ENCODE measurements around the gene TGM5.
"Not testable (repeated sequence)": the region's sequence is repeated elsewhere in the genome, so short reads cannot be mapped to it uniquely, and the experiment has no call there.

TGM5 gene

GRCh38 chr15:43242616-43243015 lies 24.1 kb downstream of the TGM5 start:
- DNase-seq = no peak

DNA sequence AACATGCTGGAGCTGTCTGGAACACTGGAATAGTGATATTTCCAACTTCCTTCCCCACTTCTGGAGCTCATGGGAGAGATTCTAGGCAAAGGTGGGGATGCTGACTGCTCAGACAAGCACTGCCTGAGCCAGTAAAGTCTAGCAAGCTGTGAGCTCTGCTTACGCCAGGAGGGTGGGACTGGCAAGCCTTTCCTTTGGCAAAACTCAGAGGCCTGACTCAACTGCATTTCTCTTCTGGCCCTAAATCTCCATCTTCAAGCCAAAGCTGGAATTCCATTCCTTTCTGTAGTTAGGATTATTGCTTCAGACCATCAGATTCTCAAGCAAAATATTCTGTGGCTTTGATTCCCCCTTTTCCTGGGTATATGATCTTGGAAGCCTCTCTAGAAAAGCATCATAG lies 25.6 kb downstream of the TGM5 start:
- DNase-seq = no peak

DNA sequence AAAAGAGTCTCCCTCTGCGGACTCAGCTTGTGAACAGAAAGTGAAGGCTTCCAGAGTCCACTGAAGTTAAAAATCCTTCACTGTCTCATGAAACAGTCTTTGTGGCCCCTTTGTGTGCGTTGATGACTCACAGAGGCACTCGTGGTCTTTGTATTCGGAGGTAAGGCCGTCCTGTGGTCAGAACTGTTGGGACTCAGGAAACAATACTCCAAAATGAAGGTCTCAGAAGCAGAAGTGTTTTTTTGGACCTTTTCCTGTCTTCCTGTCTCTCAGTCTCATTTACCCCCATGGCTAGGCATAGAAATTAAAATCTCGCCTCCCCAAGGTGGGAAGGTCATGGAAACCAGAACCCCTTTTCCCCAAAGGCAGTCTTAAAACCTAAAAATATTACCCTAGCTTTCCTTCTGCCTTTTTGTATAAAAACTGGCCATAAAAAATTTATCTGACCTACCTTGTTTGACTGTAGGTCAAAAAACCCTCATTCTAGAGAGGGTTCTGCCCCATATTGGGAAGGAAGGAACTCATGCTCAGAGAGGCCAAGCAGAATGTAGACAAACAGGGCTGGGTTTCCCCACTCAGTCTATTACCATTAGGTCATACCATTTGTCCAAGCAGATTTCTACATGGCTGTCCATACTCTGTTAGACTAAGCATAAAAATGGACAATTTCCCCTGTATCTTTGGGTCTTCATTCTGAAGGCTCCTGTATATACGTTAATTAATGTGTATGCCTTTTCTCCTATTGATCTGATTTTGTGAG lies 26.8 kb downstream of the TGM5 start:
- DNase-seq = peak; percentile 84

- no peak for DNase-seq
Measured at GRCh38 chr15:43238671-43239131, 28.0 kb downstream of the TGM5 start.

- no peak for DNase-seq
Measured at GRCh38 chr15:43237842-43238470, 28.8 kb downstream of the TGM5 start.

DNA sequence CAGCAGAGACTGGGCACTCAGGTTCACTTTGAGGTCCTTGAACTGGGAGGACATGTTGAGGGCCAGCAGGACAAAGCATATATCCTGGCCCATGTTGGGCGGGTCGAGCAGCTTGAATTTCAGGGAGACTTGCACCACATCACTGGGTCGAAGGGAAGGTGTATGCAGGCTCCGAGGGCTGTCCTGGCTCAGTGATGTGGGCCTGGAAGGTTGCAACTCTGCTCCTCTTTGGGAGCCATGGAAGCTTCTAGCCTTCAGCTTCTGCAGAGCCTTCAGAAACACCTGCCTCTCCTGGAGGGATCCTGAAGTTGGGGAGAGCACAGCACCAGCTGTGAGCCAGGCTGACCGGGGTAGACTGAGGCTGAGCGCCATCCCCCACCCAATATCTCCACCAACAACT lies 31.2 kb downstream of the TGM5 start:
- no peak for DNase-seq

- DNase-seq = no peak
Measured at GRCh38 chr15:43232289-43232874, 34.3 kb downstream of the TGM5 start.

DNA sequence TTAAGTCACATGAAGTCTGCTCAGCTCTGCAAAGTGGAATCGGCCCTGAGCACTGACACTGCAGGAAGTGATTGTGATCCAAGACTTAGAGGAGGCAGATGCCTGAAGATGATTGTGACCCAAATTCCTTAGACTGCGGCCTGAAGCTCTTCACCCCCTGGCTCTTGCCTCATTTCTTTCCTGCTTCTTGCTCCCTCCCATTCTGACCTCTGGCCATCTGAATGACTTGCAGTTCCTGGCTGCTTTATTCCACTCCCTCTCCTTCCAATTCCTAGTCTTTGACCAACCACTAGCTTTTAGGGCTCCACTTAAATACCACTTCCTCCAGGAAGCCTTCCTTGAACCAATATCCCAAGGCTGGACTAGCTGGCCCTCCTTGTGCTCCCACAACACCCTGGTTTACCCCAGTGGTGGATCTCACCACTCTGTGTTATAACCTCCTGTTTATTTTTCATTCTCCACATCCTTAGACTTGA lies 36.0 kb downstream of the TGM5 start:
- DNase-seq = peak; percentile 32

- DNase-seq = no peak
Measured at GRCh38 chr15:43229977-43230376, 36.8 kb downstream of the TGM5 start.

- DNase-seq = no peak
Measured at GRCh38 chr15:43226436-43227305, 40.1 kb downstream of the TGM5 start.

- not testable (repeated sequence) for DNase-seq
Measured at GRCh38 chr15:43225950-43226255, 40.8 kb downstream of the TGM5 start.

DNA sequence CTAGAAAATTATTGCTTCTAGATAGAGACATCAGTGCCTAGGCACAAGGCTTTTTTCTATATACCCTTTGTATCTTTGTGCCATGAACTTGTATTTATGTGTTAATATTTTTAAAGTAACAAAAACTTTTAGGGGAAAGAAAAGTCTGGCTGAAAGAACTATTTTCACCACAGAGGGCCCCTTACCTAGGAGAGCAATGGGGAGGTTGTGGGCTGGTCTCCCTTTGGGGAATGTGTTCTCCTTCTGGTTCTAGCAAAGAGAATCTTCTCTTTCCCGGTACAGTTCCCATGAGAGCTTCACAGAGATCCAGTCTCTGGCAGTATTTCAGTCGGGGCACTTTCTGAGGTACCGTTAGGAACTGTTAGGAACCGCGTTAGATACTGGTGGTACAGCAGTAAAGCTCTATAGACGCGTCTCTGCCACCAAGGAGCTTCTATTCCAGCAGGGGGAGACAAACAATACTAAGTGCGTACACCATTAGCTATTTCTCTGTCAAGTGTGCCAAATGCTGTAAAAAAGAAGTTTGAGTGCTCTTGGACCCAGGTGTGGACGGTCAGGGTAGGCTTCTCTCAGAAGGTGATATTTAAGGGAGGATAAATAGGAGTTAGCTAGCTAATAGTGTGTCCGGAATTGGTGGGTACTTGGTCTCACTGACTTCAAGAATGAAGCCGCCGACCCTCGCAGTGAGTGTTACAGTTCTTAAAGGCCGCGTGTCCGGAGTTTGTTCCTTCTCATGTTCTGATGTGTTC lies 41.4 kb downstream of the TGM5 start:
- peak; percentile 72 for DNase-seq

DNA sequence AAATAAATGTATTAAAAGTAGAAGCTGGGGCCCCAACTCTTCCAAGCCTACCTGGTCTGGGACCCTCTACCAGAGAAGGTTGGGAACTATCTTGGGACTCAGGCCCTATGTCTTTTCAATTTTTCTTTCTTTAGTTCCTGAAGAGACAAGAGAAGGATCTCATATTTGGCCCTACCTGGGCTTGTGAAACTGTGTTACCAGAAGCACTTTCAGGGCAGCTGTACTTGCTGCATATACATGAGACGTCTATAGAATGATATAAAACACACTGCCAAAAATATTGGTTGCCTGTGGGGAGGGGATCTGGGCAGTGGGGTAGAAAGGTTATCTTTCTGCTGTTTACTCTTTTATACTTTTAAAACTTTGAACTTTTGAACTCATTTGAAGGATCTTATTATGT lies 45.3 kb downstream of the TGM5 start:
- no peak for DNase-seq

DNA sequence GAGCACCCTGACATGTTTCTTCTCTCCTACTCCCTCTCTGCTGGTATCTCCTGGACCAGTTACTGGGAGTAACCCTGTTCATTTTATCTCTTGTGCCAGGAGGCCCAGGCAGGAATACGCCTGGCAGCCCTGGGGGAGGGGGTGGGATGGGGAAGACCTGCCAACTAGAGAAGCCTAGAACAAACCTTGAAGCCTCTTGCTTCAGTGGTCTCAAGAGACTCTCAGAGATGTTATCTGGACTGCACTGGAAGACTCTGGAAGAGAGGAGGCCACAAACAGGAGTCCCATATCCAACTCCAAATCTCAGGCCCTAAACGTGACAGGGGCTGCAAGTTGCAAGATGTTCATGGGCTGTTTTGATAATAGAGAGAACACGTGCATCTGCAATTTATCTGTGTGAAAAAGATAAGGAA lies 45.7 kb downstream of the TGM5 start, which contains the start of gene EPB42:
Gene EPB42, minus strand, starts transcription at position 28 of the 413 bp plus-strand sequence. CDS start 193 bp downstream, outside the sequence.
- no peak for DNase-seq

- DNase-seq = no peak
Measured at GRCh38 chr15:43219929-43220928, 46.5 kb downstream of the TGM5 start.

DNA sequence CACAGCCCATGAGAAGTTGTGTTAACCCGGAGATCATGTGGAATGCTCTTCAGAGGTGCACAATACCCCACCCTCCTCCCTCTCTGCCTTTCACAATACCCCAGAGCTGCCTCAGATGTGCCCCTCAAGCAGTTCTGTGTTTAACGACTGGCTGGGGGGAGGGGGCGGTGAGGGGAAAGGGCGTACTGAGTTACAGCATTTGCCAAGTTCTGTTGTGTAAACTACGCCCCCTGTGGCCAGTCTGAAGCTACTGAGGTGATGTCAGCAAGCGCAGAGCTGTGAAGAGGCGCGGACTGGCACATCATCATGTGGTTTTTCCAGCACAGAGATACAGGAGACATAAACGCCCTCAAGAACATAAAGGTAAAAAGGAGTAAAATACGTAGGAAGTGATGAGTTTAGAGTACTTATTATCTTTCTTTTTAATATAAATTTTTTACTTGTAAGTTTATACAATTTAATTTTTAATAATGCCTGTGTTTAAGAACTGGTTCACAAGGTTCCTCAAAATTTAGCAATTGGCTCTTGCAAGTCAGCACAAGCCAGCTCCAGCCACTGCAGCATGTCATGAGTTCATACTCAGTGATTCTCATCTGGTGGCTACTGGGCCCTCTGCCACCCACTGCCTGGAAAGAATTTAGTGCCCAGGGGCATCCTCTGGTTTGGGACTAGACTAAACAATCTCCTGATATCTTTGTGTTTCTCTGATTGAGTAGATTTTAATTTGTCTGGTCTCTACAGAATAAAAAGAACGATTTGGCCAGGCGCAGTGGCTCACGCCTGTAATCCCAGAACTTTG lies 47.6 kb downstream of the TGM5 start:
- no peak for DNase-seq

- no peak for DNase-seq
Measured at GRCh38 chr15:43215961-43216360, 50.8 kb downstream of the TGM5 start.

DNA sequence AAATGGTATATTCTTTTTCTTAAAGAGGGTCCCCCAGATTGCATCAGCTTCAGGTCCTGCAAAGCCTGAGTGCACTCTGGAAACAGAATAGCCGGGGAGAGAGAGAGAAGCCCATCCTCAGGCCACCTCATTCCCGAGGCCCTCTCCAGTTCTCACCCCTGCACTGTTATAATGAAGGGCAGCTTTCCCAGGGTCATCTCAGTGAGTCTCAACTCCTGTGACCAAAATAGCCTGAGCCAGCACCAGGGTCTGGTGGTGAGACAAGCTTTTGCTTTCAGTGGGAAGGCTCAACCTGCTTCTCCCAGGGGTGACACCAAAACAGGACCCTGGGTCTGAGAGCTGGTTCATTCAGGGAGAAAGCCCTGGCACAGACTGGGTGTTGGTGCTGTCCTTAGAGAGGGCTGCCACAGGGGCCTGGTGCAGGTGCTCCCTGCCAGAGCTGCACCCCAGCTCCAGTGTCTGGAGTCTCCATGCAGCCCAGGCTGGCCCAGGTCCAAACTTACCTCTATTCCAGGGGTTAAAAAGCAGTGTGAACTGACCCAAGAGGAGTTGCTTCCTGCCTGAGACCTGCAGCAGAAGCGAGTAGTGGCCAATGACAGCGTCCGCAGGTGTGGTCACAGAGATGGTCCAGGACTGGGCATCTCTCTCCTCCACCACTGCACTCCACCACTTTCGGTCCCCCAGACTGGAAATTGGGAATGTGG lies 52.0 kb downstream of the TGM5 start:
- no peak for DNase-seq

DNA sequence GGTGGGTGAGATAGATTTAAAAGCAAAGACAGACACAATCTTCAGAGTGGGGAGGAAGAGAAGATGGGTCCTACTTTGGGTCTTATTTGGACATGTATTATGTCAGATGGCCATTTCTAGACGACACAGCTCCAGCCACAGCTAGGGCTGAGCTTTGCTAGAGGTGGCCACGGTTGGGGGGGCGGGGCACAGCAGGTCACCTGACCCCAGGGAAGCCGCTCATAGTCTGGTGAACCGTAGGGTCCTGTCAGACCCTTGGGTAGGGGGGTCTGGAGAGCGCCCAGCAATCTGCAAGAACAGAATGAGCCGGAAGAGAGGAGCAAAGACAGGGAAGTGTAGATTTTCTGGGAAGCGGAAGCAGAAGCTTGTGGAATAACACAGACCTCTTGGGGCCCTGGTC lies 52.6 kb downstream of the TGM5 start:
- no peak for DNase-seq
